ENCODE measurements around the gene MIS18A. TPM values are rescaled to one million over a fixed set of nuclear protein-coding genes. Genes with fewer than 3 reads are reported as not detected.

MIS18A gene
- total RNA-seq, 4 donors from 2014 or later: 3.5 to 5.3 (median 4.1) TPM

DNA sequence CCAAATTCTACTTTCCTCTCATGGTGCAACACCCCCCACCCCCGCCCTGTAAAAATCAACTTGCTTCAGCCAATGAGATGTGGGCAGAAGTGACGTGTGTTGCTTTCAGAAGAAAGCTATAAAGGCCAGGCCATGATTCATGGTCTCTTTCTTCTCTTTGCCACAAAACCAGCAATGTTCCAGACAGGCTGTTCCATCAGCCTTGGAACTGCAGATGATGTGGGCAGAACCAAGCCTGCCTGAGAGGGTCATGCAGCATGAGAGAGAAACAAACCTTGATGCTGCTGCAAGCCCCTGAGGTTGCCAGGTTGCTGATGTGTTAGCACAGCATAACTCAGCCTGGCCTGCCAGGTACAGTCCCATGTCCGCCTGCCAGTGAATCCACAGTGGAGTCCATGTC is 41.8 kb downstream of the MIS18A start:
- no peak for DNase-seq (ENCODE audit: low spot score)
- ATAC-seq (ENCODE audit: low FRiP score): no peak

DNA sequence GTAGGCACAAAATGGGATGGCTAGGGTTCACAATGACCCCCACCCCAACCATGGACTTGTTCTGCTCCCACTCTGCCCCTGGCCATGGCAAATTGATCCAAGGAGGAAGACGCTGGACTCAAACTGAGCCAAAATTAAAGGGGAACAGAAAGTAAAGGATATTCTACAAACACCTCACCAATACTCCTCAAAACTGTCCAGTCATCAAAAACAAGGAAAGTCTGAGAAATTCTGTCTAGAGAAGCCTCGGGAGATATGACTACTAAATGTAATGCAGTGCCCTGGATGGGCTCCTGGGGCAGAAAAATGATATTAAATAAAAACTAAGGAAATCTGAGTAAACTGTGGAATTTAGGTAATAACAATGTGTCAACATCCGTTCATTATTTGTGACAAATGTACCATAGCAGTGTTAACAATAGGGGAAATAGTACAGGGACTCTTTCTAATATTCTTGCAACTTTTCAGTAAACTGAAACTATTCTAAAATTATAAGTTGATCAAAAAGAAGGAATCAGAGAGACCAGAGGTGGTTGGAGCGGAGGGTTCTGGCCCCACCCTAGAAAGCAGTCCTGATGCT is 45.0 kb downstream of the MIS18A start:
- TF ChIP-seq, protein P1, sequence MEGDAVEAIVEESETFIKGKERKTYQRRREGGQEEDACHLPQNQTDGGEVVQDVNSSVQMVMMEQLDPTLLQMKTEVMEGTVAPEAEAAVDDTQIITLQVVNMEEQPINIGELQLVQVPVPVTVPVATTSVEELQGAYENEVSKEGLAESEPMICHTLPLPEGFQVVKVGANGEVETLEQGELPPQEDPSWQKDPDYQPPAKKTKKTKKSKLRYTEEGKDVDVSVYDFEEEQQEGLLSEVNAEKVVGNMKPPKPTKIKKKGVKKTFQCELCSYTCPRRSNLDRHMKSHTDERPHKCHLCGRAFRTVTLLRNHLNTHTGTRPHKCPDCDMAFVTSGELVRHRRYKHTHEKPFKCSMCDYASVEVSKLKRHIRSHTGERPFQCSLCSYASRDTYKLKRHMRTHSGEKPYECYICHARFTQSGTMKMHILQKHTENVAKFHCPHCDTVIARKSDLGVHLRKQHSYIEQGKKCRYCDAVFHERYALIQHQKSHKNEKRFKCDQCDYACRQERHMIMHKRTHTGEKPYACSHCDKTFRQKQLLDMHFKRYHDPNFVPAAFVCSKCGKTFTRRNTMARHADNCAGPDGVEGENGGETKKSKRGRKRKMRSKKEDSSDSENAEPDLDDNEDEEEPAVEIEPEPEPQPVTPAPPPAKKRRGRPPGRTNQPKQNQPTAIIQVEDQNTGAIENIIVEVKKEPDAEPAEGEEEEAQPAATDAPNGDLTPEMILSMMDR (IDR thresholded peaks at IDR 0.05): no peak
- ATAC-seq (ENCODE audit: low FRiP score) (no peak), DNase-seq (ENCODE audit: low spot score) (no peak)

More for the DNA sequence above, 41.8 kb downstream of the MIS18A start:
- TF ChIP-seq, protein P1 (IDR thresholded peaks at IDR 0.05): no peak

DNA sequence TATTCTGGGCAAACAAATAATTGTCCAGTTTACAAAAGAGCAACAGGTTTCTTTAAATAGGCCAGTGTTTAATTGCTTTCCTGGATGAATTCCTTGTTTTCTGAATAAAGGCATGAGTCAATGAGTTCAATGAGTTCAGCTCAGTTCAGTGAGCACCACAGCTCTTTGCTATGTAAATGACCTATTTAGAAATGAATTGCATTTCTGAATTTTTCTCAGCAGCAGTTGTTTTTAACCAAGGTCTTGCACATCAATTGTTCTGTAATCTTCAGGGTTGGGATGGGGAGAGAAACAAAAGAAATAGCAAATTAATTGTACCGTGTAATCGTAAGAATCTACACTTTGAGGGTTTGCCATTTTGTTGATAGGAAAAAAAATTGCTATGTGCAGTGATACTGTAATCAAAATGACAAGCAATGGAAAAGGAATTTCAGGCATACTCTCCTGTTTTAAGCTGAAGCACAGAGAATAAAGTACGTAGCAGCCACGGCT is 45.7 kb downstream of the MIS18A start:
- DNase-seq (ENCODE audit: low spot score) (no peak), ATAC-seq (ENCODE audit: low FRiP score) (no peak)
- TF ChIP-seq, protein P1 (IDR thresholded peaks at IDR 0.05): no peak

DNA sequence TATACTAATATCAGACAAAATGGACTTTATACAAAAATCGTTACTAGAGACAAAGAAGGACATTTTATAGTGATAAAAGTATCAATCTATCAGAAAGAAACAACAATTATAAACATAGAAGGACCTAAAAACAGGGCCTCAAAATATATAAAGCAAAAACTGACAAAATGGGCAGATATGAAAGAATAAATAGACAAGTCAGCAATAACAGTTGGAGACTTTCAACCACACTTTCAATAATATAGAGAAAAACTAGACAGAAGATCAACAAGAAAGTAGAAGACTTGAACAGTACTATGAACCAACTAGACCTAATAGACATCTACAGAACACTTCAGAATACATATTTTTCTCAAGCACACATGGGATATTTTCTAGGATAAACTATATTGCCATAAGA is 52.4 kb downstream of the MIS18A start:
- no peak for ATAC-seq (ENCODE audit: low FRiP score)
- no peak for DNase-seq (ENCODE audit: low spot score)
- TF ChIP-seq, protein P1 (IDR thresholded peaks at IDR 0.05): no peak

Other genes starting within 250 kb of the MIS18A start
- gene MRAP, start 19.8 kb upstream of the MIS18A start, total RNA-seq: 100 to 1,000 TPM in 1 of 4 donors, 10 to 100 TPM in 2, 1 to 10 TPM in 1; 6.5 to 162 (median 41.3) TPM
- gene URB1, start 114.0 kb upstream of the MIS18A start, total RNA-seq: 10 to 100 TPM; 17.3 to 48.5 (median 17.4) TPM
- 100 to 1,000 TPM in 1 of 4 donors, 10 to 100 TPM in 3; 41.1 to 108 (median 75.9) TPM for gene EVA1C, start 133.7 kb upstream of the MIS18A start, total RNA-seq

Data from omental fat pad (tissue), 4 donors.